Measurements from ENCODE around the gene KIRREL3.

DNA sequence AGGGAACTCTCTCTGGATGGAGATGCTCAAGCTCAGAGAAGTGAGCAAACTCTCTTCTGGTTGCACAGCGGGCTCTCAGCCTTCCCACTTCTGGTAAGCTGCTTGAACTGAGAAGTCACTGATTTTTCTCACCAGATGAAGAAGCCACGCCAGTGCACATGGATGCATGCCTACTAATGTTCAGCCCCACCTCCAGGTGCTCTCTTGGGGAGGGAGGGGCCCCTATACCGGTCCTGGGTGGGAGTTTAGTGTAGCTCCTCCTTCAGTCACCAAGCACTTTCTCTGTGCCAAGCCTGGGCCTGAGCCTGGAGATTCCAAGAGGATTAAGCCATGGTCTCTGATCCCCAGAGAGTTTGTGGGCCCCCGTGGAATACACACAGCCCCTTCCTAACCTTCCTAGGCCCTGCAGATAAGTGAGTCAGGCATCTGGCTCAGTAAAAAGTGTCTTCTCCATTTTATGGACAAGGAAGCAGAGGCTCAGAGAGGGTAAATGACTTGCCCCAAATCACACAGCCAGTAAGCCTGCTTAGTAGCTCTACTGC lies 502.9 kb downstream of the KIRREL3 start:
- TF ChIP-seq POLR2A (IDR thresholded peaks at IDR 0.05) (no peak), EP300 (IDR thresholded peaks at IDR 0.05; ENCODE audit: low read depth) (no peak)
